NCI-H748 (cell line): ENCODE measurements around the gene PLCB4.

Experiments
- DNase-seq: peaks from one replicate; lab custom pipeline; 2025; ENCODE audit not compliant: unreplicated experiment; lab: John Stamatoyannopoulos, UW

The PLCB4 gene

GRCh38 chr20:9100691-9101090 lies 31.8 kb downstream of the PLCB4 start:
- DNase-seq = no peak

GRCh38 chr20:9102456-9102855 lies 33.6 kb downstream of the PLCB4 start:
- DNase-seq = no peak

- DNase-seq = no peak
Observed at GRCh38 chr20:9103955-9104354, 35.1 kb downstream of the PLCB4 start.

GRCh38 chr20:9108260-9108659 lies 39.4 kb downstream of the PLCB4 start:
- DNase-seq = no peak

- DNase-seq = no peak
Observed at GRCh38 chr20:9109566-9109965, 40.7 kb downstream of the PLCB4 start.

- DNase-seq = no peak
Observed at GRCh38 chr20:9110365-9110764, 41.5 kb downstream of the PLCB4 start.

GRCh38 chr20:9110916-9111432 lies 42.1 kb downstream of the PLCB4 start:
- no peak for DNase-seq

- DNase-seq = no peak
Observed at GRCh38 chr20:9112541-9113515, 43.9 kb downstream of the PLCB4 start.

- DNase-seq = no peak
Observed at GRCh38 chr20:9114709-9115108, 45.8 kb downstream of the PLCB4 start.

GRCh38 chr20:9117548-9117947 lies 48.7 kb downstream of the PLCB4 start:
- no peak for DNase-seq

GRCh38 chr20:9119776-9120175 lies 50.9 kb downstream of the PLCB4 start:
- DNase-seq = peak; percentile 21

- no peak for DNase-seq
Observed at GRCh38 chr20:9121211-9121610, 52.3 kb downstream of the PLCB4 start.

- DNase-seq = no peak
Observed at GRCh38 chr20:9122571-9122970, 53.7 kb downstream of the PLCB4 start.

- no peak for DNase-seq
Observed at GRCh38 chr20:9126527-9126926, 57.6 kb downstream of the PLCB4 start.

GRCh38 chr20:9128568-9128967 lies 59.7 kb downstream of the PLCB4 start:
- no peak for DNase-seq

GRCh38 chr20:9129756-9130155 lies 60.9 kb downstream of the PLCB4 start:
- no peak for DNase-seq

- DNase-seq = no peak
Observed at GRCh38 chr20:9130521-9130920, 61.6 kb downstream of the PLCB4 start.

- no peak for DNase-seq
Observed at GRCh38 chr20:9131841-9132240, 63.0 kb downstream of the PLCB4 start.

GRCh38 chr20:9134346-9134745 lies 65.5 kb downstream of the PLCB4 start:
- no peak for DNase-seq

GRCh38 chr20:9136114-9136513 lies 67.2 kb downstream of the PLCB4 start:
- no peak for DNase-seq

GRCh38 chr20:9137001-9137400 lies 68.1 kb downstream of the PLCB4 start:
- DNase-seq = peak; percentile 49

GRCh38 chr20:9139106-9139833 lies 70.4 kb downstream of the PLCB4 start:
- DNase-seq = no peak
